H1 (cell line): Measurements from ENCODE around the gene NEURL1. TPM values are rescaled to one million over a fixed set of nuclear protein-coding genes. Genes with fewer than 3 reads are reported as not detected.

Experiments used
- CTCF ChIA-PET: fragments of 300-600 bp; sonication (Branson Sonifier 250); formaldehyde crosslinking; loops from one replicate; lab custom pipeline; 2021; ENCODE audit not compliant: partially characterized antibody; lab: Charles Lee
- POLR2A ChIA-PET: fragments of 300-600 bp; sonication (Branson Sonifier 250); formaldehyde crosslinking; loops from one replicate; lab custom pipeline; 2021; ENCODE audit warnings: inconsistent platforms; ENCODE audit not compliant: partially characterized antibody; lab: Charles Lee
- DNase-seq, 2 experiments: peaks; one replicate each; pipeline versions ENCODE4 v3.0.0 to v3.0.0-alpha.2; 2010 to 2022; ENCODE audit warnings: low spot score in 2 of 2, low read depth in 1 of 2, mixed read lengths in 1 of 2
- FAIRE-seq: peaks from 2 replicates; lab custom pipeline; 2011; peaks lifted over from hg19 to GRCh38; lab: Jason Lieb, UNC
- H2AFZ ChIP-seq: 2 replicates; pipeline ENCODE4 v1.8.1; 2012; ENCODE audit warnings: low read length, inconsistent platforms
- H2AK5ac ChIP-seq: 2 replicates; pipeline ENCODE4 v1.6.1; 2013; ENCODE audit warnings: low read depth, low read length
- H2BK120ac ChIP-seq: replicated peaks from 2 replicates; pipeline ENCODE3; 2013; ENCODE audit warnings: low read depth, low read length, inconsistent platforms
- H2BK12ac ChIP-seq: 2 replicates; pipeline ENCODE4 v1.6.1; 2013; ENCODE audit warnings: low read depth, low read length
- H2BK15ac ChIP-seq: 2 replicates; pipeline ENCODE4 v1.6.1; 2013; ENCODE audit warnings: low read length
- H2BK20ac ChIP-seq: 2 replicates; pipeline ENCODE4 v1.6.1; 2013; ENCODE audit warnings: low read length
- H2BK5ac ChIP-seq: 2 replicates; pipeline ENCODE4 v1.6.1; 2013; ENCODE audit warnings: low read depth, low read length
- H3K14ac ChIP-seq: 2 replicates; pipeline ENCODE4 v1.6.1; 2013; ENCODE audit warnings: inconsistent platforms; ENCODE audit not compliant: insufficient read length
- H3K18ac ChIP-seq: 2 replicates; pipeline ENCODE4 v1.6.1; 2013; ENCODE audit warnings: low read length; ENCODE audit errors: extremely low read depth
- H3K23ac ChIP-seq: 2 replicates; pipeline ENCODE4 v1.6.1; 2013; ENCODE audit warnings: inconsistent platforms; ENCODE audit not compliant: insufficient read length
- H3K23me2 ChIP-seq: 2 replicates; pipeline ENCODE4 v1.6.1; 2013; ENCODE audit warnings: low read depth, low read length
- H3K27ac ChIP-seq: 2 replicates; pipeline ENCODE4 v1.6.1; 2011; ENCODE audit warnings: low read depth, low read length, inconsistent platforms
- H3K27me3 ChIP-seq, 4 experiments: replicated peaks in 1 of 4; 1 replicate in 1 of 4; 2 replicates in 3 of 4; pipeline versions ENCODE4 v1.6.1 to v1.8.1; 2011 to 2013; ENCODE audit warnings: low read length in 3 of 4, mild to moderate bottlenecking in 3 of 4, inconsistent platforms in 2 of 4, mixed read lengths in 2 of 4, moderate library complexity in 1 of 4; ENCODE audit not compliant: control insufficient read depth in 3 of 4, insufficient read depth in 3 of 4; ENCODE audit errors: extremely low read depth in 1 of 4
- H3K36me3 ChIP-seq, 4 experiments: 2 replicates each; pipeline versions ENCODE4 v1.6.1 to v1.8.1; 2011 to 2013; ENCODE audit warnings: mild to moderate bottlenecking in 4 of 4, low read length in 3 of 4, moderate library complexity in 2 of 4, control low read depth in 1 of 4, inconsistent platforms in 1 of 4; ENCODE audit not compliant: insufficient read depth in 4 of 4, control insufficient read depth in 2 of 4
- H3K4ac ChIP-seq: replicated peaks from 2 replicates; pipeline ENCODE3; 2013; ENCODE audit warnings: low read length, low read depth, mixed read lengths, inconsistent platforms; ENCODE audit not compliant: insufficient read length
- H3K4me1 ChIP-seq, 4 experiments: replicated peaks in 1 of 4; 1 replicate in 1 of 4; 2 replicates in 3 of 4; pipeline versions ENCODE4 v1.6.1 to v1.8.1; 2011 to 2013; ENCODE audit warnings: low read length in 3 of 4, inconsistent platforms in 2 of 4, mixed read lengths in 1 of 4; ENCODE audit not compliant: insufficient read depth in 4 of 4, control insufficient read depth in 3 of 4
- H3K4me2 ChIP-seq, 2 experiments: 2 replicates each; pipeline versions ENCODE4 v1.6.1 to v1.8.1; 2011 to 2013; ENCODE audit warnings: low read depth in 2 of 2, low read length in 2 of 2, control low read depth in 1 of 2, inconsistent platforms in 1 of 2, mild to moderate bottlenecking in 1 of 2; ENCODE audit not compliant: insufficient read depth in 1 of 2
- H3K4me3 ChIP-seq, 4 experiments: fragments of 200-600, 300-600 bp in 1 of 4; sonication (generic), shearing (Covaris generic), sonication (Bioruptor Twin) in 1 of 4; 2 replicates each; pipeline versions ENCODE4 v1.5.1 to v1.8.1; 2011 to 2016; ENCODE audit warnings: low read length in 4 of 4, low read depth in 3 of 4, control low read depth in 2 of 4, inconsistent platforms in 2 of 4, mild to moderate bottlenecking in 2 of 4, mixed read lengths in 1 of 4, moderate library complexity in 1 of 4; ENCODE audit not compliant: insufficient read depth in 2 of 4; ENCODE audit errors: extremely low read depth in 1 of 4
- H3K56ac ChIP-seq: replicated peaks from 2 replicates; pipeline ENCODE3; 2013; ENCODE audit warnings: low read depth, mild to moderate bottlenecking, mixed read lengths, low read length, inconsistent platforms; ENCODE audit not compliant: insufficient read length
- H3K79me1 ChIP-seq: 2 replicates; pipeline ENCODE4 v1.6.1; 2013; ENCODE audit warnings: low read depth, low read length, control low read depth
- H3K79me2 ChIP-seq, 2 experiments: 2 replicates each; pipeline versions ENCODE4 v1.6.1 to v1.8.1; 2012 to 2013; ENCODE audit warnings: low read length in 2 of 2, mild to moderate bottlenecking in 2 of 2, inconsistent platforms in 1 of 2; ENCODE audit not compliant: insufficient read depth in 2 of 2, control insufficient read depth in 1 of 2
- H3K9ac ChIP-seq, 4 experiments: replicated peaks in 1 of 4; 1 replicate in 1 of 4; 2 replicates in 3 of 4; pipeline versions ENCODE4 v1.6.1 to v1.8.1; 2011 to 2013; ENCODE audit warnings: low read depth in 3 of 4, low read length in 3 of 4, control low read depth in 2 of 4, mild to moderate bottlenecking in 2 of 4, moderate library complexity in 2 of 4, inconsistent platforms in 1 of 4; ENCODE audit errors: extremely low read depth in 1 of 4
- H3K9me3 ChIP-seq, 2 experiments: 2 replicates each; pipeline versions ENCODE4 v1.6.1 to v1.8.1; 2012 to 2013; ENCODE audit warnings: mild to moderate bottlenecking in 2 of 2, moderate library complexity in 2 of 2, control low read depth in 1 of 2, inconsistent platforms in 1 of 2, low read depth in 1 of 2, low read length in 1 of 2, mixed read lengths in 1 of 2; ENCODE audit not compliant: insufficient read depth in 2 of 2
- H4K20me1 ChIP-seq, 2 experiments: replicated peaks in 1 of 2; 2 replicates each; pipeline versions ENCODE3 to v1.8.1; 2011 to 2013; ENCODE audit warnings: inconsistent platforms in 2 of 2, low read length in 2 of 2, mild to moderate bottlenecking in 1 of 2; ENCODE audit not compliant: insufficient read depth in 2 of 2, control insufficient read depth in 1 of 2
- H4K5ac ChIP-seq: 2 replicates; pipeline ENCODE4 v1.6.1; 2013; ENCODE audit warnings: low read length, low read depth, mixed read lengths, inconsistent platforms; ENCODE audit not compliant: insufficient read length
- H4K8ac ChIP-seq: 2 replicates; pipeline ENCODE4 v1.8.0; 2013; ENCODE audit warnings: mild to moderate bottlenecking, moderate library complexity, low read length, inconsistent platforms; ENCODE audit not compliant: insufficient read depth; ENCODE audit errors: extremely low read depth
- H4K91ac ChIP-seq: replicated peaks from 2 replicates; pipeline ENCODE3; 2013; ENCODE audit warnings: low read length, mixed read lengths, inconsistent platforms; ENCODE audit not compliant: insufficient read length
- ATF2 ChIP-seq: IDR thresholded peaks from 2 replicates; pipeline ENCODE4 v1.6.1; 2012; ENCODE audit warnings: low read length, inconsistent platforms
- CREB1 ChIP-seq: IDR thresholded peaks from 2 replicates; pipeline ENCODE4 v1.6.1; 2012; ENCODE audit warnings: inconsistent platforms
- FOSL1 ChIP-seq: IDR thresholded peaks from 2 replicates; pipeline ENCODE4 v1.6.1; 2011; ENCODE audit warnings: mild to moderate bottlenecking, low read depth, low read length, moderate library complexity; ENCODE audit not compliant: insufficient read depth
- POLR2AphosphoS5 ChIP-seq: IDR thresholded peaks from 2 replicates; pipeline ENCODE4 v1.6.1; 2011; ENCODE audit warnings: low read depth, low read length
- SIRT6 ChIP-seq: IDR thresholded peaks from one replicate; pipeline ENCODE4 v1.7.1; 2012; ENCODE audit warnings: low read length, inconsistent platforms
- SIX5 ChIP-seq: IDR thresholded peaks from 2 replicates; pipeline ENCODE4 v1.6.1; 2011; ENCODE audit warnings: mild to moderate bottlenecking, low read depth, low read length
- SP1 ChIP-seq: IDR thresholded peaks from 2 replicates; pipeline ENCODE4 v1.6.1; 2011; ENCODE audit warnings: low read depth, low read length
- SP4 ChIP-seq: IDR thresholded peaks from 2 replicates; pipeline ENCODE4 v1.6.1; 2012; ENCODE audit warnings: low read length, inconsistent platforms
- SRF ChIP-seq: IDR thresholded peaks from 2 replicates; pipeline ENCODE4 v1.6.1; 2011; ENCODE audit warnings: mild to moderate bottlenecking, low read depth, low read length, moderate library complexity
- TAF1 ChIP-seq: IDR thresholded peaks from 2 replicates; pipeline ENCODE4 v1.6.1; 2011; ENCODE audit warnings: mild to moderate bottlenecking, low read depth, low read length
- WGBS, 2 experiments: shearing (Covaris generic) in 1 of 2; methylation state at CpG; one replicate each; pipeline versions ENCODE4 v1.1.6 to v1.1.7; 2013 to 2015; ENCODE audit warnings: low lambda C conversion rate in 2 of 2, mixed read lengths in 2 of 2, inconsistent platforms in 1 of 2, low coverage in 1 of 2, missing lambda C conversion rate in 1 of 2; ENCODE audit not compliant: insufficient replicate concordance in 2 of 2, insufficient coverage in 1 of 2, insufficient read length in 1 of 2; ENCODE audit errors: extremely low coverage in 1 of 2, missing lambda C conversion rate in 1 of 2; 5-methylcytosine and 5-hydroxymethylcytosine counted together
- polyA plus RNA-seq, 7 experiments: library from polyadenylated mRNA; depleted of rRNA in 3 of 7; stranded (reverse) in 5 of 7; unstranded in 2 of 7; fragments of >200 nt in 5 of 7; fragments of 200-250 nt in 2 of 7; gene quantifications; 1 replicate in 5 of 7; 2 replicates in 1 of 7; 4 replicates in 1 of 7; pipeline versions ENCODE4 v1.2.1 to v1.2.3, GENCODE V29; 2011 to 2013; ENCODE audit warnings: missing spikeins in 2 of 7, mixed read lengths in 2 of 7
- total RNA-seq: library from RNA; stranded (reverse); fragmentation: NEBNext Ultra II Directional; extraction: Animal tissue kit (Norgen Biotek cat#: 25700); gene quantifications from 2 replicates; pipeline ENCODE4 v1.2.1, GENCODE V29; 2021

NEURL1 gene
- total and polyA plus RNA-seq, 2 of the 8 experiments (the other 6 are each of a cell fraction or from before 2014, with no cell fraction given), result 0.54 to 0.58 TPM

- peak overlapping the region; percentile 90 for H4K91ac ChIP-seq
- no peak overlapping the region for H3K56ac ChIP-seq
- no peaks in the 10 kb centered on the region for H3K23me2 ChIP-seq
- no peak overlapping the region for H3K4me3 ChIP-seq
- WGBS, 2 experiments, result 82% methylated on average over 15 of the region's 19 CpGs; no CpG with 5 or more reads in 1 of the 2 experiments
- no peaks in the 10 kb centered on the region for H4K20me1 ChIP-seq
- H3K9ac ChIP-seq, result no peak overlapping the region; a peak in 1 of 7 replicates
- no peak overlapping the region for H3K4me2 ChIP-seq
- no peaks in the 10 kb centered on the region for H3K27me3 ChIP-seq
- TF ChIP-seq CREB1 (no peak), SP4 (no peak), SIRT6 (no peak), SRF (no peak), TAF1 (no peak), POLR2AphosphoS5 (no peak), FOSL1 (no peak), ATF2 (no peak), SIX5 (no peak), SP1 (no peak)
- H2BK120ac ChIP-seq, result peak overlapping the region; percentile 77
- H3K36me3 ChIP-seq, result no peaks in the 10 kb centered on the region
- H4K5ac ChIP-seq, result no peak overlapping the region
- peaks cover 8 to 35% (median 27%) of the 10 kb centered on the region in 4 experiments for H3K4me1 ChIP-seq
- H3K9me3 ChIP-seq, result no peaks in the 10 kb centered on the region
- peak overlapping the region; percentile 94 for H2BK12ac ChIP-seq
- H3K27ac ChIP-seq, result no peak overlapping the region
- H3K23ac ChIP-seq, result no peak overlapping the region
- no peak for DNase-seq
- FAIRE-seq, result no peak
- no peaks in the 10 kb centered on the region; a peak in 1 of 4 replicates for H3K79me2 ChIP-seq
- peak overlapping the region; percentile 99 for H2BK20ac ChIP-seq
- peak overlapping the region; percentile 94 for H2AK5ac ChIP-seq
- no peak overlapping the region for H3K14ac ChIP-seq
- H4K8ac ChIP-seq, result peak overlapping the region; percentile 85; the same call in 1 of the 2 replicates
- H3K79me1 ChIP-seq, result peaks cover 4% of the 10 kb centered on the region; the same call in 1 of the 2 replicates
- peak overlapping the region; percentile 90 for H2BK5ac ChIP-seq
- no peak overlapping the region for H2AFZ ChIP-seq
- POLR2A ChIA-PET, result interaction anchor here (1.0 to 4.0 kb wide), 5 partner anchors 9 to 23 kb away, joined by 3 to 20 read pairs (median 5); no protein-coding TSS in a partner anchor
- CTCF ChIA-PET, result interaction anchor here (0.6 to 10.0 kb wide), 15 partner anchors 10 to 92 kb away, joined by 3 to 95 read pairs (median 9); no protein-coding TSS in a partner anchor
- peak overlapping the region; percentile 75 for H3K18ac ChIP-seq
- peak overlapping the region; percentile 88; the same call in 1 of the 2 replicates for H2BK15ac ChIP-seq
- H3K4ac ChIP-seq, result peak overlapping the region; percentile 80
These were observed 144.5 kb downstream of the NEURL1 start for GRCh38 chr10:103637927-103638557.
